Measurements from ENCODE around the gene OR1L4.

OR1L4 gene, protein sequence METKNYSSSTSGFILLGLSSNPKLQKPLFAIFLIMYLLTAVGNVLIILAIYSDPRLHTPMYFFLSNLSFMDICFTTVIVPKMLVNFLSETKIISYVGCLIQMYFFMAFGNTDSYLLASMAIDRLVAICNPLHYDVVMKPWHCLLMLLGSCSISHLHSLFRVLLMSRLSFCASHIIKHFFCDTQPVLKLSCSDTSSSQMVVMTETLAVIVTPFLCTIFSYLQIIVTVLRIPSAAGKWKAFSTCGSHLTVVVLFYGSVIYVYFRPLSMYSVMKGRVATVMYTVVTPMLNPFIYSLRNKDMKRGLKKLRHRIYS

DNA sequence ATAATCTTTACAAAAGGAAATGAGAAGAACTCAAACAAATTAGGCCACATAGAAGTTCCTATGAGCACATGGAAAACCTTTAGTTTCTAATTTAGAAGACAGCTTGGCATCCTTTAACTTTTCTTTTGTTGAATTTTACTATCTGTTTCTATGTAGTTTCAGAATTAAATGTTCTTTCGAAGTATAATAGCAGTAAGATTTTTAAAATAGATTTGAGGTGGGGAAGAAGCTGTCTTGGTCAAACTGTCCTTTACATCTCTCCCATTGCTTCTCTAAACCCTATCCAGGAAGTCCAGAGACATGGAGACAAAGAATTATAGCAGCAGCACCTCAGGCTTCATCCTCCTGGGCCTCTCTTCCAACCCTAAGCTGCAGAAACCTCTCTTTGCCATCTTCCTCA, at the start of gene OR1L4:
Gene OR1L4 (plus strand): TSS at position 301 of the 400 bp plus-strand sequence. CDS start 0 bp downstream, at position 301.
- no peak for DNase-seq

DNA sequence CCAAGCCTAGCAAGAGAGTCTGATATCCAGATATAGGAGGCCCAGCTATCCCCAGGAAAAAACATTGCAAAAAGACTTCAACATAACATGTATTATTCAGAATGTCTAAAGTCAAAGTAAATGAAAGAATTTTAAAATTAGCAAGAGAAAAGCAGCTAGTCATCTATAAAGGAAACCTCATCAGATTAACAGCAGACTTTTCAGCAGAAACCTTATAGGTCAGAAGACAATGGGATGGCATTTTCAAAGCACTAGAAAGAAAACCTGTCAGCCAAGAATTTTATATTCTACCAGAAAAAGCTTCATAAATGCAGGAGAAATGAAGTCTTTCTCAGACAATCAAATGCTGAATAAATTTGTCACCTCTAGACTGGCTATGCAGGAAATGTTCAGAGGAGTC, 38.9 kb upstream of the OR1L4 start:
- no peak for DNase-seq

DNA sequence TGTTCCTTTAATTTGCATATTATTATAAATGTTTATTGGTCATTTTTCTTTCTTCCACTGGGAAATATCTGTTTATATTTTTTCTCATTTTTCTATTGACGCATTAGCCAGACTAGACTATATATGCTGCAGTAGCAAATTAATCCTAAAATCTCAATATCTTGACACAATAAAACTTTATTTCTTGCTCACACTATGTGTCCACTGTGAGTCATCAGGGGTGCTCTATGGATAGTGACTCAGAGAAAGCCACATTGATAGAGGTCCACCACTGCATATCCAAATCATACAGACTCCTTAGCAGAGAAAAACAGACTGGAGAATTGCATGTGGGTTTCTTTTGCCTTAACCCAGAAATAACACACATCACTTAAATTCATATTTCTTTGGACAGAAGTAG, 28.1 kb upstream of the OR1L4 start:
- DNase-seq, result no peak

DNA sequence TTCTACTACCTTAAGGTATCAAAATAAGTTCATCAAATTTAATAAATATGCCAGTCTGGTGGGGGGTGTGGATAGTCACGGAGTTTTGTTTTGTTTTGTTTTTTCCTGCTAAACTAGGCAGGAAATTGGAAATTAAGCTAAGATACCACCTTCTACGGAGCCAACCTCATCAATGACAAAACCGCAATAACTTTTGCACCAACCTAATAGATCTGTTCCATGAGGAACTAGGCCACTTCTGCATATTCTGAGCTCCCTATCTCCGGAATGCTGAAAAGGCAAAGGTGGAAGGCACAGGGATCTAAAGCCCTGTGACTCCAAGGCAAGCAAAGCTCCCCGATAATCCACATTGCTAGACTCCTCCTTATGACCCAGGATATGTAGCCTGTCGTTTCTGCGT, 5.8 kb upstream of the OR1L4 start:
- DNase-seq, result no peak

DNA sequence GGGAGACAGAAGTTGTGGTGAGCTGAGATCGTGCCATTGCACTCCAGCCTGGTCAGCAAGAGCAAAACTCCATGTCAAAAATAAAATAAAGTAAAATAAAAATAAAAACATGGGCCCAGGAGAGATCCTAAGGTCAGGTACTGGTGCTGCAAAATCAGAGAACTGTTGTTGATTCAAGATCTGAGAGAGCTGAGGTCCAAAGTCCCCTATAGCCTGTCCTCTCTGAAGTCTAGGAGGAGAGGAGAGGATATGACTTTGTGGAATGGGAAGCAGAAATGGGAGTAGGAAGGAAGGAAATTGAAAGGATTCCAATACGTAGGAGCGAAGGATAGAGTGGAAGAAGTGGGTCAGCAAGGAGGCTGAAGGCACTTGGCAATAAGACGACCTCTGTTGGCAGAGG, 4.6 kb upstream of the OR1L4 start:
- DNase-seq, result no peak

DNA sequence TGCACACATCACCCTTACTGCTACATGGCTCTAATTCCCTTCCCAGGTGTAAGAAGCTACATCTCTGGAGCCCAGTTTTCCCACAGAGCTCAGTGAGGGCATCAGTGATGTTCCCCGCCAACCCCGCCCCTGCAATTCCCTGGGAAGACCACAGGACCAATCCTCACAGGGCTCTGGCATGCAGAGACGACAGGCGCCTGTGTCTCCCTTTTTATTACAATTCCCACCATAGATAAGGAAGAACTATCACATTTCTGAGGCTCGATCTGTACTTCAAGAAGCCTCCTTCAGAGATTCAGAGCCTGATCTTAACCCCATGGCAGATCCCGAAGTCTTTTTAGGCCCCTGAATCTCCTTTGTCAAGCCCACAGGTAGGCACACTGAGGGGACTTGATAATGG, 18.2 kb downstream of the OR1L4 start, which contains the start of gene OR1L6:
Gene OR1L6 (plus strand): TSS at position 301 of the 400 bp plus-strand sequence. CDS start 7,545 bp downstream, outside the sequence.
- no peak for DNase-seq

DNA sequence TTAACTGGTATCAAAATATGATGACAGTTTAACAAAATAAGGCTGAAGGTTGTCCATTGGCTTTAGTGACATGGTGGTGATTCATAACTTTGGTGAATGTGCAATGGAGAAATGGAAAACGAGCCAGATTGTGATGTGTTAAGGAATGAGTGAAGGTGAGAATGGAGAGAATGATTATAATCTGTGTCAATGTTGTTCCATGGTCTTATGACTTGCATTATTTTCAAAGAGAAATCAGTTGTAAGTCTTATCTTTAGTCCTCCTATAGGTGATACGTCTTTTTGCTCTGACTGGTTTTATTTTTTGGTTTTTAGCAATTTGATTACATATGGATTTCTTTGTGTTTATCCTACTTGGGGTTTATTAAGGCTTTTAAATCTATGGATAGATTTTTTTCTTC, 31.0 kb downstream of the OR1L4 start:
- no peak for DNase-seq

DNA sequence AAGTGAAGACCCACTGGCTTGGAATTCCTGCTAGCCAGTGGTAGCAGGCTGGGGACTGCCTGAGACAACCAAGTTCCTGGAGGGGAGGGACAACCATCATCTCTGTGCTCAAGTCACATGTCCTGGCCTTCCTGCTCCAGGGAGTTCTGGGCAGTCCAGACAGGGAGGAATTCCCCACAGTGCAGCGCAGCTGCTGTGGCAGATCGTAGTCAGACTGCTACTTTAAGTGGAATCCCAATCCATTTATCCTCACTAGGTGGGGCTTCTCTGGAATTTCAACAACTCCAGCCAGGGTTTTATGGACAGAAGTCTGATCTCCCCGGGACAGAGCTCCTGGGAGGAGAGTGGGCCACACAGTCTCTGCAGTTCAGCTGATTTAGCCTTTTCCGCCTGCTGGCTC, 44.0 kb downstream of the OR1L4 start:
- no peak for DNase-seq
